HL-60 (cell line): ENCODE measurements around the gene SUPT3H.

Source experiments
- CTCF ChIP-seq: IDR thresholded peaks from one replicate; pipeline ENCODE4 v1.5.1; 2011; ENCODE audit warnings: low read length, control low read depth, inconsistent platforms; ENCODE audit not compliant: insufficient read depth
- POLR2AphosphoS5 ChIP-seq: IDR thresholded peaks from 2 replicates; pipeline ENCODE4 v1.6.1; 2012; ENCODE audit warnings: low read depth
- TF ChIP-seq, protein P1 (sequence below): IDR thresholded peaks from 2 replicates; pipeline ENCODE4 v1.6.1; 2012; ENCODE audit warnings: low read depth; ENCODE audit not compliant: insufficient replicate concordance

DNA sequence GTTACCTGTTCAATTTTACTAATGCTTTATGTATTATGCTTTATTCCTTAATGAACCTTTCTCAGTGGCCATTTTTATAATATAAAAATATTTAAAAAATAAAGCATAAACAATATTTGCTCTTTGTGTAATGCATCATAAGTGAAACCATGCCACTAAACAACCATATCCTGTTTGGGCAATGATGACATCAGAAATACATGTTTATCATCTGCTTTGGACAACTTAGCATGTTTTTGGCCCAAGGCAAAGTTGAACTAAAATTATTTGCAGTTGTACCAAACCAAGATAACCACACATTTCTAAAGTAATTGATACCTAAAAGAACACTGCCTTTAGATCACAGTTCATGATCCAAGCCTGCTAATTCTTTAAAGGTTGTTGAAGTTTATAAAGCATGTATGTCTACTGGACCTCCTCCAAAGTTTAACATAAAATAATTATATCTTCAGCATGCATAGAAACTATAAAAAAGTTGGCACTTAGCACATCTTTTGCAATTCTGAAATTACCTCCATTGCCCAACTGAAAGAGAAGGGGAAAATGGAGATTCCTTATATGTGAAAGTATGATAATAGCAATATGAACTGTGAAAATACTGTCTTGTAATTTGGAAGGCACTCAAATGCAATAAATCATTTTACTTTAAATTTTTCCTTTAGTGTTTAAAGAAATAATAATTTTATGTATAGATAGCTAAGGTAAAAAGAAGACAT, 375.2 kb downstream of the SUPT3H start:
- TF ChIP-seq CTCF (no peak), POLR2AphosphoS5 (no peak)
- TF ChIP-seq, protein P1, sequence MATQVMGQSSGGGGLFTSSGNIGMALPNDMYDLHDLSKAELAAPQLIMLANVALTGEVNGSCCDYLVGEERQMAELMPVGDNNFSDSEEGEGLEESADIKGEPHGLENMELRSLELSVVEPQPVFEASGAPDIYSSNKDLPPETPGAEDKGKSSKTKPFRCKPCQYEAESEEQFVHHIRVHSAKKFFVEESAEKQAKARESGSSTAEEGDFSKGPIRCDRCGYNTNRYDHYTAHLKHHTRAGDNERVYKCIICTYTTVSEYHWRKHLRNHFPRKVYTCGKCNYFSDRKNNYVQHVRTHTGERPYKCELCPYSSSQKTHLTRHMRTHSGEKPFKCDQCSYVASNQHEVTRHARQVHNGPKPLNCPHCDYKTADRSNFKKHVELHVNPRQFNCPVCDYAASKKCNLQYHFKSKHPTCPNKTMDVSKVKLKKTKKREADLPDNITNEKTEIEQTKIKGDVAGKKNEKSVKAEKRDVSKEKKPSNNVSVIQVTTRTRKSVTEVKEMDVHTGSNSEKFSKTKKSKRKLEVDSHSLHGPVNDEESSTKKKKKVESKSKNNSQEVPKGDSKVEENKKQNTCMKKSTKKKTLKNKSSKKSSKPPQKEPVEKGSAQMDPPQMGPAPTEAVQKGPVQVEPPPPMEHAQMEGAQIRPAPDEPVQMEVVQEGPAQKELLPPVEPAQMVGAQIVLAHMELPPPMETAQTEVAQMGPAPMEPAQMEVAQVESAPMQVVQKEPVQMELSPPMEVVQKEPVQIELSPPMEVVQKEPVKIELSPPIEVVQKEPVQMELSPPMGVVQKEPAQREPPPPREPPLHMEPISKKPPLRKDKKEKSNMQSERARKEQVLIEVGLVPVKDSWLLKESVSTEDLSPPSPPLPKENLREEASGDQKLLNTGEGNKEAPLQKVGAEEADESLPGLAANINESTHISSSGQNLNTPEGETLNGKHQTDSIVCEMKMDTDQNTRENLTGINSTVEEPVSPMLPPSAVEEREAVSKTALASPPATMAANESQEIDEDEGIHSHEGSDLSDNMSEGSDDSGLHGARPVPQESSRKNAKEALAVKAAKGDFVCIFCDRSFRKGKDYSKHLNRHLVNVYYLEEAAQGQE, result no peak
